Mesendoderm (in vitro differentiated cells): ENCODE measurements around the gene HOXD10.

Experiments
- DNase-seq: peaks from one replicate; pipeline ENCODE4 v3.0.0; 2013
- H2AK5ac ChIP-seq: 2 replicates; pipeline ENCODE4 v1.6.1; 2013; ENCODE audit warnings: low read length, inconsistent platforms
- H2BK120ac ChIP-seq: 2 replicates; pipeline ENCODE4 v1.6.1; 2013; ENCODE audit warnings: low read depth, mild to moderate bottlenecking, low read length, moderate library complexity, mixed read lengths
- H2BK15ac ChIP-seq: replicated peaks from 2 replicates; pipeline ENCODE4 v1.6.1; 2013; ENCODE audit warnings: low read depth, mild to moderate bottlenecking, moderate library complexity
- H2BK5ac ChIP-seq: 2 replicates; pipeline ENCODE4 v1.6.1; 2013; ENCODE audit warnings: low read length, inconsistent platforms
- H3K18ac ChIP-seq: 2 replicates; pipeline ENCODE4 v1.6.1; 2013; ENCODE audit warnings: mild to moderate bottlenecking, low read length, mixed read lengths
- H3K23ac ChIP-seq: one replicate; pipeline ENCODE4 v1.6.1; 2013; ENCODE audit warnings: low read length
- H3K27ac ChIP-seq: 2 replicates; pipeline ENCODE4 v1.5.1; 2013; ENCODE audit warnings: low read depth, mild to moderate bottlenecking, inconsistent platforms, low read length, moderate library complexity
- H3K27me3 ChIP-seq: 2 replicates; pipeline ENCODE4 v1.6.1; 2013; ENCODE audit warnings: low read length, control low read depth, mild to moderate bottlenecking, inconsistent platforms; ENCODE audit not compliant: insufficient read depth, poor library complexity
- H3K36me3 ChIP-seq: 2 replicates; pipeline ENCODE4 v1.6.1; 2013; ENCODE audit warnings: low read length, inconsistent platforms; ENCODE audit not compliant: control insufficient read depth, insufficient read depth
- H3K4ac ChIP-seq: one replicate; pipeline ENCODE4 v1.6.1; 2013; ENCODE audit warnings: low read depth, mild to moderate bottlenecking, low read length, moderate library complexity
- H3K4me1 ChIP-seq: 2 replicates; pipeline ENCODE4 v1.6.1; 2013; ENCODE audit warnings: low read depth, low read length, inconsistent platforms; ENCODE audit not compliant: control insufficient read depth
- H3K4me2 ChIP-seq: 2 replicates; pipeline ENCODE4 v1.6.1; 2013; ENCODE audit warnings: low read length
- H3K4me3 ChIP-seq: 2 replicates; pipeline ENCODE4 v1.5.1; 2013; ENCODE audit warnings: mild to moderate bottlenecking, low read length
- H3K56ac ChIP-seq: one replicate; pipeline ENCODE4 v1.6.1; 2013; ENCODE audit warnings: low read length
- H3K79me1 ChIP-seq: 2 replicates; pipeline ENCODE4 v1.6.1; 2013; ENCODE audit warnings: low read length, inconsistent platforms
- H3K79me2 ChIP-seq: 2 replicates; pipeline ENCODE4 v1.6.1; 2013; ENCODE audit warnings: mild to moderate bottlenecking, low read length; ENCODE audit not compliant: control insufficient read depth, insufficient read depth
- H3K9ac ChIP-seq: 2 replicates; pipeline ENCODE4 v1.6.1; 2013; ENCODE audit warnings: low read length, inconsistent platforms
- H4K5ac ChIP-seq: one replicate; pipeline ENCODE4 v1.6.1; 2013; ENCODE audit warnings: low read length
- H4K8ac ChIP-seq: one replicate; pipeline ENCODE4 v1.6.1; 2013; ENCODE audit warnings: low read depth, mild to moderate bottlenecking, control low read depth, low read length, moderate library complexity
- WGBS: extraction: QIAGEN DNeasy Blood & Tissue Kit; methylation state at CpG from one replicate; pipeline ENCODE4 v1.1.7; 2013; ENCODE audit warnings: low lambda C conversion rate, missing lambda C conversion rate; ENCODE audit not compliant: insufficient coverage; ENCODE audit errors: extremely low coverage; 5-methylcytosine and 5-hydroxymethylcytosine counted together

HOXD10 gene

DNA sequence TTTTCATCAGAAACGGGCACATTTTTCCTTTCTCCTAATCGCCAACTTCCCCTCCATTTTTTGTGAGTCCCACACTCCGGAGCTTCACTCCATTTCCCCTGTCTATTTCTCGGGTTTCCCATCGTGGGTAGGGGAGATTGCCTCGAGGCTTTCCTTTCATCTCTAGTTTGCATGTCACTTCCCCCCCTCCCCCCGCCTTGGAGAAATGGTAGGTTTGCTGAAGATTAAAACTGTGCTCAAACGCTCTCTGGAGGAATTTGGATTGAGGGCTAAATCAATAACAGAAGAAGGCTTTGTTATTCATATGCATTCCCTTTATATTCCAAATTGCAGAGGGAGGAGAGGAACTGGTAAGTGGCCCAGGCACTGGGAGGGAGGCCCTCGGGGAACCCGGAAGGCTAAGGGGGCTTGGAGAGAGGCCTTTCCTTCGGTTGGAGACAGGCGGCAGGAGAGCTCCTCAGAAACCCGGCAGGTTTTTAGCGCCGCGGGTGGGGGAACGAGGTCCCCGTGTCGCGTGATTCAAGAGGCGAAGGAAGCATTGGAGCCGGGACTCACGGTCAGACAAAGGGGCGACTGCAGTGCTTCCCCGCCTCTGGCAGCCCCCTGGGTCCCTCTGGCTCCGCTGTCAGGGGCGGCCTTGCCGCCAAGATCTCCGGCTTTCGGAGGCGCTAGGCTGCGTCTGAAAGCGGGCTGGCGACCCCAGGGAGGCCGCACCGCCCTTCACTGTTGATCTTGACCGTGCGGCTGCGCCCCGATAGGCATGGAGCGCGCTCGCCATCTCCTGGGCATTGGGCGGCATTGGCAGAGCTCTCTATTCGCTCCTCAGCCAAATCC lies 19.4 kb upstream of the HOXD10 start:
- Histone ChIP-seq H3K79me1 (no peaks in the 10 kb centered on the region), H3K23ac (no peak overlapping the region), H3K27me3 (peaks cover 69% of the 10 kb centered on the region), H3K79me2 (no peaks in the 10 kb centered on the region), H3K36me3 (no peaks in the 10 kb centered on the region), H3K4me3 (no peak overlapping the region), H3K56ac (peak overlapping the region; percentile 19), H3K4me1 (peaks cover 7% of the 10 kb centered on the region), H2BK5ac (no peak overlapping the region), H3K4me2 (peak overlapping the region; percentile 56), H2AK5ac (no peak overlapping the region), H3K4ac (no peak overlapping the region), H4K8ac (no peak overlapping the region), H2BK120ac (no peak overlapping the region), H4K5ac (no peak overlapping the region), H3K18ac (no peak overlapping the region), H3K27ac (no peak overlapping the region), H2BK15ac (no peak overlapping the region), H3K9ac (peak overlapping the region; percentile 41)
- peak; percentile 94 for DNase-seq
- no CpG with 5 or more reads among the region's 45 CpGs for WGBS

DNA sequence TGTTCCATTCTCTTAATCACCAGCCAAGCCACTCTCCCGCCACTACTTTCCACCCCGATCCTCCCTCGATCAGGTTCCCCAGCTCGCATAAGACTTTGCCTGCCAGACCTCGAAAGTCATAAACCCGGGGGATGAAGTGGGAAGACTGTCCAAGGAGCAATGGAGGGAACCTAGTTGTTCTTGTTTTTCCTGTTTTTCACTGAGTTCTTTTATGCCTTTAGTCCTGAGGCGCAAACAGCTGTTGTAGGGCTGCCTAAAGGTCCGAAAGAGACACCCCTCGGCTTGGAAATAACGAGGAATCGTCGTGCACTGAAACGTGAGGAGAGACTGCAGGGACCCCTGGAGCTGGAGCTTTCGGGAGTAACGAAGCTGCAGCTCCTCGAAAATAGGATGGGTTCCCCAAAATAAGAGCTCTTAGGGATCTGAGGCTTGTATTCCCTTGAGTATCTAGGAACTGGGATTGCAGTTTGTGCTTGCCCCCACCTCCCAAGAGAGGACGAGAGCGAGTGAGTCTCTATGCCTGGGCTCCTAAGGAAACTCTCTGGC lies 18.7 kb upstream of the HOXD10 start:
- H2BK5ac ChIP-seq = no peak overlapping the region
- H2AK5ac ChIP-seq = no peak overlapping the region
- H3K4me3 ChIP-seq = no peak overlapping the region
- H4K5ac ChIP-seq = no peak overlapping the region
- H3K27me3 ChIP-seq = peaks cover 76% of the 10 kb centered on the region
- peaks cover 7% of the 10 kb centered on the region for H3K4me1 ChIP-seq
- no peak overlapping the region for H4K8ac ChIP-seq
- no peaks in the 10 kb centered on the region for H3K79me1 ChIP-seq
- H2BK120ac ChIP-seq = no peak overlapping the region
- H3K36me3 ChIP-seq = no peaks in the 10 kb centered on the region
- peak overlapping the region; percentile 54 for H3K4me2 ChIP-seq
- H3K79me2 ChIP-seq = no peaks in the 10 kb centered on the region
- no peak for DNase-seq
- H3K18ac ChIP-seq = no peak overlapping the region
- no peak overlapping the region for H3K23ac ChIP-seq
- H3K9ac ChIP-seq = peak overlapping the region; percentile 39
- H3K27ac ChIP-seq = no peak overlapping the region
- H3K56ac ChIP-seq = peak overlapping the region; percentile 52
- no CpG with 5 or more reads among the region's 18 CpGs for WGBS
- no peak overlapping the region for H3K4ac ChIP-seq
- no peak overlapping the region for H2BK15ac ChIP-seq

DNA sequence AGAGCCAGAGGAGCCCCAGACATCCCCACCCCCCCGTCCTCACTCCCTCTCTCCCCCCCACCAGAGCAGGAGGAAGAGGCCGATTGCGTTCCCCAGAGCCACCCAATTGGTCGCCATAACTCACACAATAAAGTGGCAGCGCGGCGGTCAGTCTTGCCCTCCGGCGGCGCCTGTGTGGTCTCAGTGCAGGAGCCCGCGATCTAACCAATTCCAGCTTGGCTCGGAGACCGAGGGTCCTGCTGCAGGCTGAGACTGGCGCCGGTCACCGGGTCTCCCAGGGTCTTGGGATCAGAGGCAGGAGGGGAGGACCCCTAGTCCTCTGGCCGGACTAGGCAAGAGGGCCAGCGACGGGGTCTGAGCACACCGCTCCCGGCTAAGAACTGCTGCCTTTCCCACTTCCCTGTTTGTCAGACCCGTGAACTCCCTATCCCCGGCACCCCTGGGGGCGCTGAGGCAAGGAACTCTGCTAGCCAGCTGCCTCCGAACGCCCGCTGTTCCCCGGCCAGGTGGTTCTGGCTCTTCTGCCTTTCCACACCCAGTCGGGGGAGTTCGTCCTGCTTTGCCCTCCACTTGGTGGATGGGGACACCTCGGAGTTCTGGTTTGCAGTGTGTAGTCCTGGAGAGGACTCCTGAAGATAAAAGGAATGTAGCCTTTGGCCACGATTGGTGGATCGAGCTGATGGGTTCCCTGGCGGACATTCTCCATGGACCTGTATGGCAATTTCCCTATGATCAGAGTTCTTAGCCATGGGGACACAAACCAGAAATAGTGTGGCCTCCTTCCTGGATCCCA lies 18.0 kb upstream of the HOXD10 start:
- H3K36me3 ChIP-seq = no peaks in the 10 kb centered on the region
- H3K4me1 ChIP-seq = peaks cover 4% of the 10 kb centered on the region
- H3K4ac ChIP-seq = no peak overlapping the region
- no peak overlapping the region for H3K18ac ChIP-seq
- no peak for DNase-seq
- H4K5ac ChIP-seq = no peak overlapping the region
- H2BK5ac ChIP-seq = no peak overlapping the region
- H2BK15ac ChIP-seq = no peak overlapping the region
- H3K23ac ChIP-seq = no peak overlapping the region
- no peak overlapping the region for H3K27ac ChIP-seq
- H4K8ac ChIP-seq = no peak overlapping the region
- peak overlapping the region; percentile 8 for H3K9ac ChIP-seq
- H2AK5ac ChIP-seq = no peak overlapping the region
- H3K4me3 ChIP-seq = no peak overlapping the region
- no peak overlapping the region for H2BK120ac ChIP-seq
- WGBS = no CpG with 5 or more reads among the region's 35 CpGs
- H3K79me1 ChIP-seq = no peaks in the 10 kb centered on the region
- peaks cover 76% of the 10 kb centered on the region for H3K27me3 ChIP-seq
- H3K56ac ChIP-seq = peak overlapping the region; percentile 36
- no peaks in the 10 kb centered on the region for H3K79me2 ChIP-seq
- H3K4me2 ChIP-seq = peak overlapping the region; percentile 61

DNA sequence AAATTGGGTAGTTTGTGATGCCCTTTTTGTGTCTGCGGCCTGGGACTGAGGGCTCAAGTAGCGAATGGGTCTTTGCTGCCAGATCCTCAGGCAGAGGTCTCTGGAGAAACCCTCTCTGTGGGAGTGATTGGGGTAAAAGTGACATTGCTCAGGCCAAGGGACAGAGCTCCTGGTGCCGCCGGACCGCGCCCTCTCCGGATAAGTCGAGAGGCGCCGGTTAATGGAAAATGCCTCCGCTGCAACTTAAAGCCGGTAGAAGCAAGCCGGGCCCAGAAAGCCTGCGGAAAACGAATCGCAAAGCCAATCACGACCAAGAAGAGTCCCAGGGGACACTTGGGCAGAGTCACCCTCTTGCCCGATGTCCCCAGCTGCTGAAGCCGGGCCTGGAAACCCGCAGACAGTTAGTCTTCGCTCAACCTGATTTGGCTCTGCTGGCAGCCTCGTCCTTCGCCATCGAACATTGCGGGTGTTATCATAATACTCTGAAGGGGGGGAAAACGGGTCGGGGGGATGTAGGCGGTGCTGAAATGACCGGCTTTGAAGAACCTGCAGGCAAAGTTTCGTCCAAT lies 17.3 kb upstream of the HOXD10 start:
- Histone ChIP-seq H3K79me1 (no peaks in the 10 kb centered on the region), H2BK5ac (no peak overlapping the region), H3K27ac (no peak overlapping the region), H2BK120ac (no peak overlapping the region), H3K4me3 (no peak overlapping the region), H3K56ac (no peak overlapping the region), H3K27me3 (peaks cover 76% of the 10 kb centered on the region), H3K36me3 (no peaks in the 10 kb centered on the region), H4K8ac (no peak overlapping the region), H3K79me2 (no peaks in the 10 kb centered on the region), H3K4me2 (no peak overlapping the region), H2BK15ac (no peak overlapping the region), H4K5ac (no peak overlapping the region), H3K9ac (no peak overlapping the region), H3K4me1 (peaks cover 4% of the 10 kb centered on the region), H3K23ac (no peak overlapping the region), H2AK5ac (no peak overlapping the region), H3K4ac (no peak overlapping the region), H3K18ac (no peak overlapping the region)
- DNase-seq = no peak
- WGBS = no CpG with 5 or more reads among the region's 30 CpGs

DNA sequence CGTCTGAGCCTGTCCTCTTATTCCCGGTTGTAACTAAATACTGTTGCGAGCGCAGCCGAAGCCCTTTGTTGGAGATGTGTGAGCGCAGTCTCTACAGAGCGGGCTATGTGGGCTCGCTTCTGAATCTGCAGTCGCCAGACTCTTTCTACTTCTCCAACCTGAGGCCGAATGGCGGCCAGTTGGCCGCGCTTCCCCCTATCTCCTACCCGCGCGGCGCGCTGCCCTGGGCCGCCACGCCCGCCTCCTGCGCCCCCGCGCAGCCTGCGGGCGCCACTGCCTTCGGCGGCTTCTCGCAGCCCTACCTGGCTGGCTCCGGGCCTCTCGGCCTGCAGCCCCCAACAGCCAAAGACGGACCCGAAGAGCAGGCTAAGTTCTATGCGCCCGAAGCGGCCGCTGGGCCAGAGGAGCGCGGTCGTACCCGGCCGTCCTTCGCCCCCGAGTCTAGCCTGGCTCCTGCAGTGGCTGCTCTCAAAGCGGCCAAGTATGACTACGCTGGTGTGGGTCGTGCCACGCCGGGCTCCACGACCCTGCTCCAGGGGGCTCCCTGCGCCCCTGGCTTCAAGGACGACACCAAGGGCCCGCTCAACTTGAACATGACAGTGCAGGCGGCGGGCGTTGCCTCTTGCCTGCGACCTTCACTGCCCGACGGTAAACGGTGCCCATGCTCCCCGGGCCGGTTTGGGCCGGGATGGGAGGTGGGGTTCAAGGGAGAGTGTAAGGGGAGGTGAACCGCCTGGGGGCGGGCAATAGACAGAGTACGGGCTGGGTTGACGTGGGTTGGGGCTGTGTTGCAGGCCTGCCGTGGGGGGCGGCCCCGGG lies 16.6 kb upstream of the HOXD10 start, which contains the start of gene HOXD12:
TSS of gene HOXD12 (plus strand) at position 68 of the 819 bp plus-strand sequence. CDS start at position 75, 7 bp downstream.
- Histone ChIP-seq H3K36me3 (no peaks in the 10 kb centered on the region), H3K4me1 (peaks cover 4% of the 10 kb centered on the region), H3K79me2 (no peaks in the 10 kb centered on the region), H2BK15ac (no peak within 1 kb of the TSS), H3K9ac (no peak within 1 kb of the TSS), H3K27ac (no peak within 1 kb of the TSS), H3K4me2 (peak within 1 kb of the TSS; percentile 61), H3K27me3 (peaks cover 75% of the 10 kb centered on the region), H2BK120ac (no peak within 1 kb of the TSS), H3K4ac (no peak within 1 kb of the TSS), H3K18ac (no peak within 1 kb of the TSS), H3K4me3 (no peak within 1 kb of the TSS), H3K79me1 (no peaks in the 10 kb centered on the region), H3K56ac (no peak within 1 kb of the TSS), H4K8ac (no peak within 1 kb of the TSS), H2AK5ac (no peak within 1 kb of the TSS), H3K23ac (no peak within 1 kb of the TSS), H2BK5ac (no peak within 1 kb of the TSS), H4K5ac (no peak within 1 kb of the TSS)
- DNase-seq = no peak
- no CpG with 5 or more reads among the region's 70 CpGs for WGBS
